Adrenal gland (tissue), 5 donors: ENCODE measurements around the gene ENO1.

Experiments used
- POLR2A ChIP-seq, 2 donors: fragments of 450-650 bp; IDR thresholded peaks; one replicate each; pipeline ENCODE4 v1.6.1; 2017; ENCODE audit warnings: antibody characterized with exemption in 2 of 2, mild to moderate bottlenecking in 2 of 2, moderate library complexity in 1 of 2
- TF ChIP-seq, protein P1 (sequence below), 6 experiments: fragments of 450-650 bp in 4 of 6; fragments of 200-600 bp in 2 of 6; sonication (generic) in 1 of 6; IDR thresholded peaks; 1 replicate in 5 of 6; 2 replicates in 1 of 6; pipeline versions ENCODE4 v1.5.1 to v1.8.0; 2016 to 2021; ENCODE audit warnings: antibody characterized with exemption in 6 of 6, mild to moderate bottlenecking in 2 of 6, moderate library complexity in 1 of 6
- donor health status: DM: no; HTN: no; CAD: no.

DNA sequence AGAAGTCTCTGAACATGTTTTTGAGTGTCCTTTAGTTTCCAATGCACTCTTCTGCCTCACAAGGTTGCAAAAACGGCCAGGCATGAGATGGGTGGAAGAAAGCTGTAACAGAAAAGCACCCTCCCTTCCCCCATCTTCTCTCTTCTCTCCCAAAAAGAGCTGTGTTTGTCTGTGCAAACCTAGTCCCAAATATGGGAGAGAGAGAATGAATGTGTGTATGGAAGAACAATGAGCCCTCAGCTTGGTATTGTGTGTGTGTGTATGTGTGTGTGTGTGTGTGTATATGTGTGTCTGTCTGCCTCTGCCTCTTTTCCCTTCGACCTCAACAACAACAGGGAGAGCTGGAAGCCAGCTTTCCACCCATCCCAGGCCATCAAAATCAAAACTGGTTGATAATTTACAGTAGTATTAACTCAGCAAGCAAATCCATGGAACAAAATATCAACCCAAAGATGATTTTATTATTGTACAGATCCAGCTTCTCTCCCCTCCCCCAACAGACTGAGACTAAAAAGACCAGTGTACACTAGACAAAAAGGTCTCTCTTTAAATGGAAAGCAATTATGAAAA lies 62.8 kb downstream of the ENO1 start:
- TF ChIP-seq, protein P1, sequence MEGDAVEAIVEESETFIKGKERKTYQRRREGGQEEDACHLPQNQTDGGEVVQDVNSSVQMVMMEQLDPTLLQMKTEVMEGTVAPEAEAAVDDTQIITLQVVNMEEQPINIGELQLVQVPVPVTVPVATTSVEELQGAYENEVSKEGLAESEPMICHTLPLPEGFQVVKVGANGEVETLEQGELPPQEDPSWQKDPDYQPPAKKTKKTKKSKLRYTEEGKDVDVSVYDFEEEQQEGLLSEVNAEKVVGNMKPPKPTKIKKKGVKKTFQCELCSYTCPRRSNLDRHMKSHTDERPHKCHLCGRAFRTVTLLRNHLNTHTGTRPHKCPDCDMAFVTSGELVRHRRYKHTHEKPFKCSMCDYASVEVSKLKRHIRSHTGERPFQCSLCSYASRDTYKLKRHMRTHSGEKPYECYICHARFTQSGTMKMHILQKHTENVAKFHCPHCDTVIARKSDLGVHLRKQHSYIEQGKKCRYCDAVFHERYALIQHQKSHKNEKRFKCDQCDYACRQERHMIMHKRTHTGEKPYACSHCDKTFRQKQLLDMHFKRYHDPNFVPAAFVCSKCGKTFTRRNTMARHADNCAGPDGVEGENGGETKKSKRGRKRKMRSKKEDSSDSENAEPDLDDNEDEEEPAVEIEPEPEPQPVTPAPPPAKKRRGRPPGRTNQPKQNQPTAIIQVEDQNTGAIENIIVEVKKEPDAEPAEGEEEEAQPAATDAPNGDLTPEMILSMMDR (IDR thresholded peaks at IDR 0.05), result no peak
- no peak for TF ChIP-seq POLR2A (IDR thresholded peaks at IDR 0.05)
